Activated CD4-positive, alpha-beta T cell treated with anti-CD3 and anti-CD28 coated beads, Interleukin-2, amount 50 U/mL, for 16 hours (primary cell): ENCODE data around the gene PSG1.
"Not testable (repeated sequence)": the region's sequence is repeated elsewhere in the genome, so short reads cannot be mapped to it uniquely, and the experiment has no call there.

Experiments
- DNase-seq: peaks from one replicate; pipeline ENCODE4 v3.0.0-alpha.2; 2020

Gene PSG1

DNA sequence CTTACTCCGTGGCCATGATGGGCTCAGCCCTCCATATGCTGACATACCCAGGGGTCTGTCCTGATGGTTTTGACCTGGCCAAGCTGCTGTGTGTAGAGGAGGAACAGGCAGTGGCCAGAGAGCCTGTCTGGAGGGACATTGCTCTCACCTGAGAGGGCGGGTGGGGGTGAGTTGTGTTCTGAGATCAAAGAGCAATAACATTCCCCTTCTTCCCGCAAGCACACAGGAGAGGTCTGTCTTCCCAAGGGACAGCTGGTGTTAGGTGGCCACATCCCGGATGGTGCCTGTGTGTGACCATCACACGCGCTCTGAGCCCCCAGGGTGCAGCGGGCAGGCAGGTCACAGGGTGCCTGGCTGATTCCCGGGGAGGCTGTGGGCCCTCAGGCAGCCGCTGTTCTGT is 1.1 kb upstream of the PSG1 start:
- not testable (repeated sequence) for DNase-seq

DNA sequence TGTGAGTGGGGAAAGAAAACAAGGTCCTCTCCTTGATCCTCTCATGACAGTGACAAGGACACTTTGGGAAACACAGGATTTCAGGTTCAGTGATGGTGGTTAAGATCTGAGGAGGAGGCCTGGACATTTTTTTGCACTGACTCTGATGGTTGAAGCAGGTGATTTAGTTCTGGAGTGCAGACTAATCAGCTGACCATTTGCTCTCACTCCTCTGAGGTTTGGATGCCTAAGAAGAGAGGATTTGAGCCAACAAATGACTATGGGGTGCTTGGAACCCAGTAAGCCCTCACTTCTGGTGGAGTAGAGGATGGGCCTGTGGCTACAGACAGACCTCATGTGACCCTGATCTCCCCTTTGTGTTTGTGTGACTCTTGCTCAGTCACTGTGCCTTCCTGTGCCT is 2.9 kb downstream of the PSG1 start:
- DNase-seq = not testable (repeated sequence)

DNA sequence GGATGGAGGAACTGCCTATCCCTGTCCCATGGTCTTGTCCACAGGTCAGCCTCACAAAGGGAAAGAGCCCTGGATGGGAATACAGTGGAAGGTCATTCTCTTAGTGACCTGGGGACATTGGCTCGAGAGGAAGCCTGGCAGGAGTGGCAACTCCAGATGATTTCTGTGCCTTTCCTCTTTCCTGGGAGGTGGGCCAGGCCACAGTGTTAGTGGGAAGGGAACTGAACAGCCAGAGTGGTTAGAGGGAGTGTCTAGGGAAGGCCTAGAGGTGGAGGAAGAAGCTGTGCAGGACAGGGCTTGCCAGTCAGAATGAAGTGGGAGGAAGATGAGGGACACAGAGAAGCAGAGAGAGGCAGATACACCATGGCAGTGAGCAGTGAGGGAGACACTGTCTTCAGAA is 3.6 kb downstream of the PSG1 start:
- not testable (repeated sequence) for DNase-seq

DNA sequence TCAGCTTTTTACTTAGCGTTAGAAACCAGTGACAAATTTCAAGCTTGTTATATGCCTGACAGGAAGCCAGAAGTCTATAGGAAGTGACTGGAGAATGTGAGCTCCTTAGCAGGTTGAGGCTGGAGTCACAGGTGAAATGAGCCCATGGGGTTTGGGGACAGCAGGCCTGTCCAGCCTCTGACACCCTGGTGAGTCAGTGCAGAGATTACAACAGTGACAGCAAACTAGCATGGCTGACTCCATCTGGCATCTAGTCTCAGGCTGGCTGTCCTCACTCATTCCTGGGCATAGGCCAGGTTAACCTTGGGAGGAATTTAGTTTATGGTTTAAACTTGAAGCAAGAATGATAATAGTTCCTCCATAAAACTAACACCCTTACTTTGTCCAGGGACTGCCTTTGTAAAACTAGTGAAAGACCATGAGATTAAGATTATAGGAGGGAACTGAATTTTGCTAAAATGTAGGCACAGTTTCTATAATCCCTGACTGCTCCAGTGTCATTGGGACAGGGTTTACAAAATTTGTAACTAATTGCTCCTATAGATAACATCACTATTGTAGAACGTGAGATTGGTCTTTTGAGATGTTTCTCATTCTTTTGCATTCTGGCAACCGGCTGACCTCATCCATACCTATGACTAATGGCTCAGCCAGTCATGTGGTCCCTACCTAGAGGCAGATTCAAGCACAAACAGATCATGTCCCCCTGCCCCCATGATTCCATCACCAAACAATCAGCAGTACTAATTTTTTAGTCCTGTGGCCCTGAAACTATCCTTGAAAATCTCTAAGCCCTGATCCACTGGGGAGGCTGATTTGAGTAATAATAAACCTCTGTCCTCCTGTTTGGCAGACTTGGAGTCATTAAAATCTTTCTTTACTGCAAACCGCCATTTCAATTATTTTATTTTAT is 4.4 kb downstream of the PSG1 start:
- DNase-seq = not testable (repeated sequence)

DNA sequence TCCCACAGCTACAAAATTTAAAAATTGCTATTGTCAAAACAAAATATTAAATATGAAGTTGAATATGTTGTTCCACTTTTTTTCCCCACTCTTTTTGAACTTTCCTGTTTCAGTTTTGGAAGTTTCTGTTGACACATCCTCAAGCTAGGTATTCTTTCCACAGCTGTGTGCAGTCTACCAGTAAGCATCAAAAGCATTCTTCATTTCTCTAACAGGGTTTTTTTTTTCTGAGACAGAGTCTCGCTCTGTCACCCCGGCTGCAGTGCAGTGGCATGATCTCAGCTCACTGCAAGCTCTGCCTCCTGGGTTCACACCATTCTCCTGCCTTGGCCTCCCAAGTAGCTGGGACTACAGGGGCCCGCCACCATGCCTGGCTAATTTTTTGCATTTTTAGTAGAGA is 5.4 kb downstream of the PSG1 start:
- DNase-seq = not testable (repeated sequence)

DNA sequence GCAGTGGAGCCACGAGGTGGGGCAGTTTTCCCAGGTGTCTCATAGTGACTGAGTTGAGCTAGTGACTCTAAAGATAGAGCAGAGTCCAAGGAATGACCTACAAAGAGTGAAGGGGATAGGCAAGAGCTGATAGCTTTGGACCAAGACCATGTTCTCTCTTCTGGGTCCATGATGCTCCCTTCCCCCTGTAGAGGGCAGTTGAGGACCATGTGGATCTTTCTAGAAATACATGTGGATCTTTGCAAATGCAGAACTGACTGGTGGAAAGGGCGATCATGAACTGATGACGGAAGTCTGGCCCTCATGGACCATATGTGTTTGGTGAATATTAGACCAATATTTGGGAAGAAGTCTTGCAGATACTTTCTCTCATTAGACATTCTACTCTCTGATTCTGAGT is 6.9 kb downstream of the PSG1 start:
- no peak for DNase-seq

DNA sequence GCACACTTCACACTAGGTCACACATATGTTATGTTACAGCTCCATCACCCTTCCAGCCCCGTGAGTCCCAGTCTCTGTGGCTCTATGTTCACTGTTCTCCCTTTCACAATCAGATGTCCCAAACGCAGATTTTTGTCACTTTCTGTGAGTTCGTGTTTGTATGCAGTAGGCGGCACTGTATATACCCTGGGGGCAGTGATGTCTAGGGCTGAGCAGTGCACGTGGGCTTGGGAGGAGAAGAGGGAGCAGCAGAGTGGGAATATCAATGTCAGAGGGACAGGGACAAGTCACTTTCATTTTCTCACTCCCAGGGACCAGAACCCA is 22.0 kb downstream of the PSG1 start:
- DNase-seq = no peak

DNA sequence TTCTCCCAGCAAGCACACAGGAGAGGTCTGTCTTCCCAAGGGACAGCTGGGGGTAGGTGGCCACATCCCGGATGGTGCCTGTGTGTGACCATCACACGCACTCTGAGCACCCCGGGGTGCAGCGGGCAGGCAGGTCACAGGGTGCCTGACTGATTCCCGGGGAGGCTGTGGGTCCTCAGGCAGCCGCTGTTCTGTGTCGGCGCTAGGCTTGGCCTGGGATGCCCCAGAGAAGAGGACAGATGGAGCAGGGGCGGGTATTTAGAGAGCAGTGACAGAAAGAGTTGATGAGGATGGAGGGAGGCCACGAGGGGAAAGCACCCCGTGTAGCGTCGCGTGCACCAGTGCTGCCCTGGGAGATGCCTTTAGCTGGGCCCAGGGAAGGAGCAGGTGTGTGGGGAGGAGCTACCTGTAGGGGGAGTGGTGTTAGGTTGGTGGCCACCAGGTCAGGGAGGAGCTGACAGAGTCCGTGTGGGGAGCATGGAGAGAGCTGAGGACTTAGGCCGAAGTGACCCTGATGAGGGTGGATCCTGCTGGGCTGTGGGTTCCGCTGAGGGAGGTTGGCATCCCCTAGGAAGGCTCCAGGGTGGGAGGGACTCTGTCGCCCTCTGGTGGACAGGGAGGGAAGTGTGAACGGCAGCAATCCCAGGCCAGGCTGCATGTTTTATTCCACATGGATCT is 22.5 kb downstream of the PSG1 start:
- not testable (repeated sequence) for DNase-seq

DNA sequence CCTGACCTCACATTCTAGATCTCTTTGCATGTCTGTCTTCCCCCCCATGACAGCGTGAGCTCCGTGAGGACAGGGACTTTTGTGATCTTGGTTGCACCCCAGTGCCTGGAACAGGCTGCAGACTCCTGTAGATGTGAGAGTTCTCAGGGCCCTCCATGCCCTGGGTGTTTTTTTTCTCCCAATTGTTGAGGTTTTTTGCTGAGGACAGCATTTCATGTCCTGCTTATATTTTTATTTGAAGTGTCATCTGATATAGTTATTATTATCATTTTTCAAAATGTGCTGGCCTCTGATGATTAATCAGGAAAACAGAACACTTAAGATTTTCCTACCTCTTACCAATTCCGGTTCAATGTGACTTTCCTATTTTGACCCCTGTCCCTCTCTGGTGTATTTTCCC is 24.8 kb downstream of the PSG1 start:
- DNase-seq = not testable (repeated sequence)

DNA sequence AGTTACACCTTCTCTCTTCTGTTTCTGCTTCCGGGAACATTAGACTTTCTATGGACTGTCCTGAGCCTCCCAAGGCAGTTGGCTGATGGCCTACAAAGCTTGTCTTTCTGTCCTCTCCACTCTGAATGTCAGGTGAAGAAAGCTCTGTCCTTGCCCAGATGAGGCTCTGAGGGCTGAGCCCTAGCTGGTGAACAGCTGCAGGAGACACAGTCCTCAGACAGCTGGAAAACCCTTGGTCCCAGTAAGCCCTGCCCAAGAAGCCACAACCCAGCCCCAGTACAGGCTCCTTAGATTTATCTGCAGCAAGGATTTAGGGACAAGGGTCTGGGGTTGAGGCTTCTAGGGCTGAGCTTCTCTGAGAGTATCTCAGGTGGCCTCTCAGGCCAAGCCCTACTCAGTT is 26.3 kb downstream of the PSG1 start:
- not testable (repeated sequence) for DNase-seq

DNA sequence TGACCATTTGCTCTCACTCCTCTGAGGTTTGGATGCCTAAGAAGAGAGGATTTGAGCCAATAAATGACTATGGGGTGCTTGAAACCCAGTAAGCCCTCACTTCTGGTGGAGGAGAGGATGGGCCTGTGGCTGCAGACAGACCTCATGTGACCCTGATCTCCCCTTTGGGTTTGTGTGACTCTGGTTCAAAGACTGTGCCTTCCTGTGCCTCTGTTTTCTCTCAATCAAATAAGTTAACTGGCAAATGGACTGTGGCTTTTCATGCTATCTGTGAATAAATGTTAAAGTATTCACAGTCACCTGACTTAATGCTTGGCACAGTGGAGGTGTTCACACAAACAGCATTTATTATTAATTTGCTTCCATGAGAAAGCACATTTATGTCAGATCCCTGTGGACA is 26.7 kb downstream of the PSG1 start:
- not testable (repeated sequence) for DNase-seq

DNA sequence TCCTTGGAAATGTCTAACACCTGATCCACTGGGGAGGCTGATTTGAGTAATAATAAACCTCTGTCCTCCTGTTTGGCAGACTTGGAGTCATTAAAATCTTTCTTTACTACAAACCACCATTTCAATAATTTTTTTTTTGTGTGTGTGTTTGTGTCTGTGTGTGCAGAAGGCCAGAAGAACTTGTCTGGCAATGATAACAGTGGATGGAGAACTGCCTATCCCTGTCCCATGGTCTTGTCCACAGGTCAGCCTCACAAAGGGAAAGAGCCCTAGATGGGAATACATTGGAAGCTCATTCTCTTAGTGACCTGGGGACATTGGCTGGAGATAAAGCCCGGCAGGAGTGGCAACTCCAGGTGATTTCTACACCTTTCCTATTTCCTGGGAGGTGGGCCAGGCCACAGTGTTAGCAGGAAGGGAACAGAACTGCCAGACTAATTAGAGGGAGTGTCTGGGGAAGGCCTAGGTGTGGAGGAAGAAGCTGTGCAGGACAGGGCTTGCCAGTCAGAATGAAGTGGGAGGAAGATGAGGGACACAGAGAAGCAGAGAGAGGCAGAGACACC is 27.7 kb downstream of the PSG1 start:
- not testable (repeated sequence) for DNase-seq

DNA sequence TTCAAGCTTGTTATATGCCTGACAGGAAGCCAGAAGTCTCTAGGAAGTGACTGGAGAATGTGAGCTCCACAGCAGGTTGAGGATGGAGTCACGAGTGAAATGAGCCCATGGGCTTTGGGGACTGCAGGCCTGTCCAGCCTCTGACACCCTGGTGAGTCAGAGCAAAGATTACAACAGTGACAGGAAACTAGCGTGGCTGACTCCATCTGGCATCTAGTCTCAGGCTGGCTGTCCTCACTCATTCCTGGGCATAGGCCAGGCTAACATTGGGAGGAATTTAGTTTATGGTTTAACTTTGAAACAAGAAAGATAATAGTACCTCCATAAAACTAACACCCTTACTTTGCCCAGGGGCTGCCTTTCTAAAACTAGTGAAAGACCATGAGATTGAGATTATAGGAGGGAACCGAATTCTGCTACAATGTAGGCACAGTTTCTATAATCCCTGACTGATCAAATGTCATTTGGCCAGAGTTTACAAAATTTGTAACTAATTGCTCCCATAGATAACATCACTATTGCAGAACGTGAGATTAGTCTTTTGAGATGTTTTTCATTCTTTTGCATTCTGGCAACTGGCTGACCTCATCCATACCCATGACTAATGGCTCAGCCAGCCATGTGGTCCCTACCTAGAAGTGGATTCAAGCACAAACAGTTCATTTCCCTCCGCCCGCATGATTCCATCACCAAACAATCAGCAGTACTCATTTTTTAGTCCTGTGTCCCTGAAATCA is 28.4 kb downstream of the PSG1 start:
- no peak for DNase-seq

DNA sequence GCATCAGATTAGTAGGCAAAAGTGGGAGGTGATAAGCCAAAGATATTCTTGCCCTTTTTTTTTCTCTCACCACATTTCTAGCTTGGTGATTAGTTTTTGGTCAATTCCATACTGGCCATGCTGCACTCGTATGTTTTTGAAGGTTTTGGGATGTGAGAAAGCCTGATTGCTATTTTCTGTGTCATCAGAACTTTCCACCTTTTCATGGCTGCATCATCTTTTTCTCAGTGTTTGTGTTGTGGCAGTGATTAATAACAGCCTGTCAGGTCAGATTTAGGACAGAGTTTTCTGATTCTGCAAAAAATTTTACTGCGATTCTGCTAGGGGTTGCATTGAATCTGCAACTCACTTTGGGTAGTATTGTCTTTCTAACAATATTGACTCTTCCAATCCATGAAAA is 32.9 kb downstream of the PSG1 start:
- no peak for DNase-seq

DNA sequence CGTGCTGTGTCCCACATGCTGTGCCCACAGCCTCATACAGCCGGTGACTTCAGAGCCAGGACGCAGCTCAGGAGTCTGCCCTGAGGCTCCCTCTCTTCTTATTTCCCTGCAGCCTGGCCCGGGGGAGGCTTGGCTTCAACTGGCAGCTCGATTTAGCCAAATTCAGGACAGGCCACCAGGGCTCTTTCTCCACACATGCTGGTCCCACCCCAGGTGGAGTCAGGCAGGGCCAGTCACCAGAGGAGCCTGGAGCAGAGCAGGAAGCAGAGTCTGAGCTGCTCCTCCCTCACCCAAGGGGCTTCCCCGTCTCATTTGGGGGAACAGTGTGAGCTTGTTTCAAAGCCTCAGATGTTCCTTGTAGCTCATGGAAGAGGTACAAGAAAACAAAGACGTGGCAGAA is 35.9 kb downstream of the PSG1 start:
- DNase-seq = not testable (repeated sequence)

DNA sequence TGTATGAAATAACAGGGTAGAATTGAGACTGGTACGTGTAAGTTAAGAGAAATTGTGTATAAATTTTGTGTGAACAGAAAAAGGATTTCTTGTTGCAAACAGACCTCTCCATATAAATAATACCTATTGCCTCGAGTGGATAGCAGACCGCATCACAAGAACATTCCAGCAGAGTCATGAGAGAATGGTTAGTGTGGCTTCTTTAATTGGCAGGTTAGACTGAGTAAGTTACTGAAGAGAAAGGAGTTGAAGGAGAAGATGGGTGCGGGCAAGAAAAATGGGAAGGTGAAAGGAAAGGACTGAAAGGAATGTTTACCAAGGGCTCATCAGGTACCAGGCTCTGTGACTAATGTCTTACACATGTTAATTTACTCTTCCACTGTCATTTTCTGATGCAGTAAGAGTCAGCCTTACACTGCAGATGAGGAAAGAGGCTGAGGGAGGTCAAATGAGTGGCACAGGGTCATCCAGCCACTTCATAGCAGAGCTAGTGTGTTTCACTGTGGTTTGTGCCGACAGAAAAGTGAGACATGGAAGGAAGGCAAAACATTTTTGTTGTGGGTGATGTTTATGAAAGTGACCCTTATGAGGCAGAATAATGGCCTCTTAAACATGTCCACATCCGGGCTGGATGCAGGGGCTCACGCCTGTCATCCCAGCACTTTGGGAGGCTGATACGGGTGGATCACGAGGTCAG is 46.6 kb downstream of the PSG1 start:
- not testable (repeated sequence) for DNase-seq

DNA sequence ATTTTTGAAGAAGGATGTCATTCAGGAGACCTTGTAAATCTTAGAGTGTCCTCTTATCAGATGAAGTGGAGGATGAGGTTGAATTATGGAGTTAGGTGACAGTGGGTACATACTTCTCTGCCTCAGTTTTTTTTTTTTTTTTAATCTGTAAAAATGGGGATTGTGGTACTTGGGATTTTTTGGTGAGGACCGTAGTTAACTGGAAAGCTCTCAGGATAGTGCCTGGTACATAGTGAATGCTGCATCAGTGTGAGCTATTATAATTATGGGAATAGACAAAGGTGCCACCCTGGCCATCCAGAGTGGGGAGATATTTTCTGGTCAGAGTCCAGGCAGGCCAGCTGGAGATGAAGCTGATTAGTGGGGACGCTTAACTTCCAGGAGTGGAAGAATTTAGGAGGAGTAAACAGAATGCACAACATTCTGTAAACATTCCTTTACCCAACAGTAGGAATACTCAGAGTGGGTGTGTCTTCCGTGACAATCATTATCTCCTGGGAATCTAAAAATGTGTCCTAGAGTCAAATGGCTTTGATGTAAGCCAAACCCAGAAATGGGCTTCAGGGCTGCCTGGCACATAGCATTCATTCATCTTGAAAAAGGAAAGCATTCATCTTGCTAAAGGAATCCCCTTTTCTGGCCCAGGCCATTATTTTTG is 47.4 kb downstream of the PSG1 start:
- not testable (repeated sequence) for DNase-seq

DNA sequence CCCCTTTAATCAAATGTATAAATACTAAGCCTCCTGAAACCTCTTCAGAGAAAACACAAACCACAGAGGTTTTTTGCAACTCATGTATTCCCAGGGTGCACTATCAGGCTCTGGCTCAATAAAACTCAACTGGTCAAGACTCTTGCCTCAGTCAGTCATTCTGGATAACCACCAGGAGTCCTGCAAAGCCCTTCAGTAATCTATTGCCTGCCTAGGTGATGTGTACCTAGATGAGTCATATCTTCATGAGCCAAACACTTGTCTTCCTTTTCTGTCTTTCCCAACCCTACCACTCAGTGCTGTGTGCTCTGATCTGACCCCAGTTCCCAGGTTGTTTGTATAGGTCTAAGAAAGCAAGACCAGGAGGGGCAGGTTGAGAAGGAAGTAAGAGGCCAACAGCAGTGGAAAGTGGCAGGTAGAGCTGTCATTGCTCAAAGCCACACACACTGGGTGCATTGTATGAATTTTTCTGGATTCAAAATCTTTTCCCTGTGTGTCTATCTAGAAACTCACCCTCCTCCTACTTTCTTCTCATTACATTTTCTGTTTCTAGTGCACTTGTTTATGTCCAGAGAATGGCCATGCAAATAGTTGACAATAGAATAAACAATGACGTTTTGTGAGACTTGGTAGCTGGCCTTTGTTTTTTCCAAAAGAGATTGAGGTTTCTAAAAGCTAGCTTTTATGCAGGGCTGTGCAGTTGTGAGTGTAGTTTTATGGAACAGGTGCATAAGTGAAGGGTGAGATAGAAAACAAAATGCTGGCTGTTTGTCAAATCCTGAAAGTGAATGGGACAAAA is 48.1 kb downstream of the PSG1 start:
- no peak for DNase-seq

DNA sequence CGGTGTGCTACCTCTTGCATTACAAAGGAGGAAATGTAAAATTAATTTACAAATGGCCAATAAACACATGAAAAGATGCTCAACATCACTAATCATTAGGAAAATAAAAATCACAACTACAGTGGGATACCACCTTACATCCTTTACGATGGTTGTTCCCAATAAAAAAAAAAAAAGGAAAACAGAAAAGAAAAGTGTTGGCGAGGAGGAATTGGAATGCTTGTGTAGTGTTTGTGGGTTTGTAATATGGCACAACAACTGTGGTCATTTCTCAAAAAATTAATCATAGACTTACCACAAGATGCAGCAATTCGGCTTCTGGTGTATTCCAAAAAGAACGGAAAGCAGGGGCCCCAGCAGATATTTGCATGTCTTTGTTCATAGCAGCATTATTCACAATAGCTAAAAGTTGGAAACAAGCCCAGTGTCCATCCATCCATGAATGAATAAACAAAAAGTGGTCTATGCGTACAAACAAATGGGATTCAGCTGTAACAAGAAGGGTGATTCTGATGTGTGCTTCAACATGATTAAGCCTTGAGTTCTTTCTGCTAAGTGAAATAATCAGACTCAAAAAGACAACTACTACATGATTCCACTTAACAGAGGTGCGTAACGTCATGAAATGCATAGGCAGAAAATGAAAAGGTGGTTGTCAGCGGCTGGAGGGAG is 58.1 kb downstream of the PSG1 start:
- DNase-seq = not testable (repeated sequence)

DNA sequence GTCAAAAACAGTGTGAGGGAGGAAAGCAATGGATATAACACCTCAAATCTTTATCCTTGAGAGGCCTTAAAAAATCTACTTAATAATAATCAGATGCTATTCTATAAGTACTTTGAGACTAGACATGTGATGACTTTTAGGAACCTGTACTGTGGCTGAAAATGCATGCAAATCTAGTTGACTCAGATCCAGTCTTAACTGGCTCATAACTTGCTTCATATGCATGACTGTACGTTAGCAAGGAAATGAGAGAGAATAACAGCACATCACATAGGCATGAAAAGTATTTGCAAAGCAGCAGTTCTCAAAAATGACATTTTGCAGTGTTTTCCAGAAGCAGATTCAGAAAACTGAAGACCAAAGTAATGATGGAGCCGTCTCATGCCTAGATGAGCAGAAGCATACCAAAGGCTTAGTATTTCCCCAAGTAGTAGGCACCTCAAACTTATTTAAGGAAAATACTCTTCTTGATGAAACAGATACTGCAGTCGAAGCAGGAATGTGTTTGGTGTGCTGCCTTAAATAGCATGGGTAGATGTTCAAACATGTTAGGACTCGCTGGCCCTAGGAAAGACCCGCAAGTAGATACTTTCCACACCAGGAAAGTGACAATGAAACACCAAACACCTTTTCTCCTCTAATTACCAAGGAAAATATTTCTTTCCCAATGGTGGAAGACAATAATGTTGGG is 59.4 kb downstream of the PSG1 start:
- not testable (repeated sequence) for DNase-seq
